ENCODE measurements around the gene NOL12.

The NOL12 gene

GRCh38 chr22:37638391-37639069, 47.6 kb upstream of the NOL12 start (continued):
- TF ChIP-seq TSHZ2 (CRISPR knock-in tag; IDR thresholded peaks at IDR 0.05) (no peak), GLIS3 (CRISPR knock-in tag; IDR thresholded peaks at IDR 0.05) (no peak), ISL1 (CRISPR knock-in tag; IDR thresholded peaks at IDR 0.05) (no peak)

GRCh38 chr22:37639070-37639760, 46.9 kb upstream of the NOL12 start, which contains the start of gene SH3BP1:
TSS of gene SH3BP1 (plus strand) at chr22:37639669. CDS start at chr22:37639788, 119 bp downstream.
- ATAC-seq = peak; percentile 57
- TF ChIP-seq RARB (CRISPR knock-in tag; IDR thresholded peaks at IDR 0.05) (no peak), ZC3H10 (CRISPR knock-in tag; IDR thresholded peaks at IDR 0.05) (no peak), ZNF565 (CRISPR knock-in tag; conservative IDR thresholded peaks at IDR 0.05; ENCODE audit: low read depth) (no peak), TCF4 (CRISPR knock-in tag; IDR thresholded peaks at IDR 0.05; ENCODE audit: borderline replicate concordance) (no peak), GLIS3 (CRISPR knock-in tag; IDR thresholded peaks at IDR 0.05) (no peak), ZFP3 (CRISPR knock-in tag; IDR thresholded peaks at IDR 0.05) (no peak), POU6F1 (CRISPR knock-in tag; IDR thresholded peaks at IDR 0.05; ENCODE audit: borderline replicate concordance, low read depth) (no peak)

GRCh38 chr22:37639771-37640590, 46.2 kb upstream of the NOL12 start:
- TF ChIP-seq SNAI2 (CRISPR knock-in tag; IDR thresholded peaks at IDR 0.05) = no peak
- TF ChIP-seq PPARA (CRISPR knock-in tag; IDR thresholded peaks at IDR 0.05; ENCODE audit: borderline replicate concordance) = no peak
- no peak for TF ChIP-seq OSR1 (CRISPR knock-in tag; IDR thresholded peaks at IDR 0.05)
- no peak for TF ChIP-seq GLIS3 (CRISPR knock-in tag; IDR thresholded peaks at IDR 0.05)
- no peak for TF ChIP-seq ARNTL (CRISPR knock-in tag; IDR thresholded peaks at IDR 0.05; ENCODE audit: borderline replicate concordance, low read depth)
- TF ChIP-seq TOX (CRISPR knock-in tag; IDR thresholded peaks at IDR 0.05; ENCODE audit: borderline replicate concordance) = no peak
- TF ChIP-seq CREB5 (CRISPR knock-in tag; IDR thresholded peaks at IDR 0.05; ENCODE audit: low read depth) = no peak
- no peak for TF ChIP-seq RARB (CRISPR knock-in tag; IDR thresholded peaks at IDR 0.05)
- TF ChIP-seq ZNF565 (CRISPR knock-in tag; conservative IDR thresholded peaks at IDR 0.05; ENCODE audit: low read depth) = no peak
- TF ChIP-seq CSRNP3 (CRISPR knock-in tag; IDR thresholded peaks at IDR 0.05) = no peak
- TF ChIP-seq ISL1 (CRISPR knock-in tag; IDR thresholded peaks at IDR 0.05) = no peak
- TF ChIP-seq ZC3H10 (CRISPR knock-in tag; IDR thresholded peaks at IDR 0.05) = no peak
- TF ChIP-seq CSDC2 (CRISPR knock-in tag; IDR thresholded peaks at IDR 0.05) = no peak
- TF ChIP-seq TSHZ2 (CRISPR knock-in tag; IDR thresholded peaks at IDR 0.05) = no peak
- TF ChIP-seq ZNF8 (CRISPR knock-in tag; IDR thresholded peaks at IDR 0.05) = no peak
- no peak for TF ChIP-seq ZFP3 (CRISPR knock-in tag; IDR thresholded peaks at IDR 0.05)
- TF ChIP-seq POU6F1 (CRISPR knock-in tag; IDR thresholded peaks at IDR 0.05; ENCODE audit: borderline replicate concordance, low read depth) = no peak
- ATAC-seq = no peak; the same call in 2 of the 3 replicates

Measured in SK-N-SH treated with all-trans-retinoic acid at 6 μM for 48 hours (cell line).